ENCODE results near the gene AMN.

AMN gene

GRCh38 chr14:102927878-102928411 lies 5.5 kb downstream of the AMN start:
- no peak for DNase-seq (ENCODE audit: low read depth in 2 of 2)

- peak; percentile 52 to 58 for DNase-seq (ENCODE audit: low read depth in 2 of 2)
These were observed 6.2 kb downstream of the AMN start for GRCh38 chr14:102928412-102929240.

- DNase-seq (ENCODE audit: low read depth in 2 of 2): no peak
These were observed 7.0 kb downstream of the AMN start for GRCh38 chr14:102929241-102930137.

- DNase-seq (ENCODE audit: low read depth in 2 of 2): no peak
These were observed 7.8 kb downstream of the AMN start for GRCh38 chr14:102930138-102930752.

DNA sequence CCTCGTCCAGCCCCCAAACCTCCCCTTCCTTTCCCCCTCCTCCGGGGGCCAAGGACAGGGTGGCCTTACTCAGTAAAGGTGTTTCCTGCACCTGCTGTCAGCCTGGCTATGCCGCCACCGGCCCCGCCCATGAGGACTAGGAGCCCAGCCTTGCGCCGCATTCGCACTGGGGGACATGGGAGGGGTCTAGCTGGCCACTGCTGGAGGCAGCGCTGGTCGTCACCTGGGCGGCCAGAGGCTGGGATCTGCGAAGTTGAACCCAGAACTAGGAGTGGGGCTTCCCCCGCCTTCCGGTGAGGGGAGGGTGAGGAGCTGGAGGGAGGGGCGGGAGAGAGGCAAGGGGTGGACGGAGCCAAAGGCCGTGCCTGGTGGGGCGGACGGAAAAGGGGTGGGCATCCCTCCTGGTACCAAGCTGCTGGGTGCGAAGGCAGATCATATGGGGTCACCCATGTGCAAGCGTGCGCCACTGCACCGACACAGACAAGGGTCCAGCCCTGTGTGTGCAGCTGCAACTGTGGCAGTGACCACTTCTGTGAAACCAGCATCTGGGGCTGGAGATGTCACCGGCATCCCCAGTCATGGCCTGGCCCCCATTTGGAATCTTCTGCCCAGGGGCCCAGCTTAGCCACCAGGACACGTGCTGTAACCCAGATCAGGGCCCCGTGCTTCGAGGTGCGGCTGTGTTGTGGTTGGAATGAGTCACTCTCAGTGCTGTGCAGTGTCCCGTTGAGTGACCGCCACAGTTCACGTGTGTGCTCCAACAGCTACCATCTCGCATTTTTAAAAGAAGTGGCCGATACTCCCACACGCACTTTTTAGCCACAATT lies 8.5 kb downstream of the AMN start:
- no peak for DNase-seq (ENCODE audit: low read depth in 2 of 2)

DNA sequence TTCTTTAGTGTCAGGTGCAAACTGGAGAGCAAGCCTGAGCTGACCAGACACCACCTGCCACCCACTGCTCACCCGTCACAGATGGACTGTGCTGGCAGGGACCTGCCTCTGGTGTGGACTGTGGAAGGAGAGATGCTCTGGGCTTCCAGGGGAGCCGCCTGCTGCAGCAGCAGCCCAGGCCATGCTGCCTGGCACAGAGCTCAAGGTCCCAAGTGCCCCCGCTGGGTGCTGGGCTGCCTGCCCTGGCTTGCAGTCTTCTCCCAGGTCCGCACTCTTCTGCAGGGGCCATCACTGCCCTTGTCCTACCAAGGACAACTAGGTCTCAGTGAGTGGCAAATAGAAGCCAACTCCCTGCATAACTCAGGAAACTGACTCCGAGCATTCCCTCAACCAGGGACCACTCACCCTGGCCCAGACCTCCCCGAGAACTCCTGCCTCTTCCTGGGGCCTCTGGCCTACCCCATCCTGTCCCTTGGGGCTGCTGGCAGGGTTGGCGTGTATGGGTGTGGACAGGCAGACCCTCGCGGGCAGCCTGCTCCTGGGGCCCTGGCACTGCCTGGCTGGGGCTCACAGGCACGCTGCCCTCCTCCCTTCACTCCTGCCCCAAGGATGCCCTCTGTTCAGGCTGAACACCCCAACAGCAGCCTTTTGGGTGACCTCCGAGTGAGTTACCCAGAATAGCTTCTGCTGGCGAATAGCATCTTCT lies 9.3 kb downstream of the AMN start:
- DNase-seq (ENCODE audit: low read depth in 2 of 2): no peak

GRCh38 chr14:102932484-102933248 lies 10.2 kb downstream of the AMN start:
- DNase-seq (ENCODE audit: low read depth in 2 of 2): no peak

- no peak for DNase-seq (ENCODE audit: low read depth in 2 of 2)
These were observed 11.3 kb downstream of the AMN start for GRCh38 chr14:102933618-102934231.

- no peak for DNase-seq (ENCODE audit: low read depth in 2 of 2)
These were observed 13.3 kb downstream of the AMN start for GRCh38 chr14:102935756-102936155.

GRCh38 chr14:102937331-102938175 lies 15.1 kb downstream of the AMN start:
- no peak for DNase-seq (ENCODE audit: low read depth in 2 of 2)

DNA sequence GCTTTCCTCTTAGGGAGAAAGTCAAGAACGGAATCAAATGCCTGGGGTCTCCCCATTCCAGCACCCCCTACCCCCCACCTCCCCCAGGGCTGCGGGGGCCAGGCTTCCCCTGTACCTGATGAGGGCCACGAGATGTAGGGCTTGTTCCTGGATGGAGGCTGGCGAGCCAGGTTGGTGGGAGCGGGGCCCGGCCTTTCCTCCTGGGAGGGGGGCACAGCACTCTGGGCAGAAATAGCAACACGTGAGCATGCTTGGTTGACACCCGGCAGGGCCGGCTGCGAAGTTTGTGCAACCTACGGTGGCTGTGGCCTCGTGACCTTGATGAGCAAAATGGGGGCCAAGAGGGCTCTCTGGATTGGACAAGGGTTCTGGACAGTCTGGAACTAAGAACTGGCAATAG lies 15.7 kb downstream of the AMN start:
- DNase-seq (ENCODE audit: low read depth in 2 of 2): no peak

- no peak for DNase-seq (ENCODE audit: low read depth in 2 of 2)
These were observed 16.9 kb downstream of the AMN start for GRCh38 chr14:102939329-102939728.

DNA sequence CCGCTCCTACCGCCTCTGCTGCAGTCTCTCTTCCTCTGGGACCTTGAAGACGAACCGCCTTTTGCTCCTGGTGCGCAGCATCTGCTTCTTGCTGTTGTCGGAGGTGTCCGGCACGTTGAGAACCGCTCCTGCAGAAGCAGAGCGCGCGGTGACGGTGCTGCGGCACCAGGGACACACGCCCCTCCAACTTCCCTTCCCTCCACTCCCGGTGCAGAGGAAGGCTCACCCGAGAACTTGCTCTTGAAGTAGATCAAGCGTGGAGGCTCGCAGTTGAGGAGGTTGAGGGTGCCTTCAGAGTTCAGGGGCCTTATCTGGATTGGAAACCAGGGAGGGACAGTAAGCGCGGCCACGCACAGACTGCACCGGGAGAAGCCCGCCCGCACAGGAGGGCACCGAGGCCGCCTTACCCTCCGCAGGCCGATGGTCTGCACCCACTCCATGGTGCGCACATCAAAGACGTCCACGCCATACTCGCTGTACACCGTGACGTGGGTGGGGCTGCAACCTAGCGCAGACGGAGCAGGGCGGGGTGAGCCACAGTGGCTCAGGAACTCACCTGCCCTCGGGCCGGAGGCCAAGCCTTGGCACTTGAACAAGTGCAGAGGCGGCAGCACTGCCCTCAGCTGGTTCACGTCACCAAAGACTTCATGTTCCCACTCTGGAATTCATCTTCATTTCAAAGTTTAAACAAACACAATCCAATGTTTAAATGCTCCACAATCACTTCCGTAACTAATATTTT lies 17.5 kb downstream of the AMN start:
- no peak for DNase-seq (ENCODE audit: low read depth in 2 of 2)

- no peak for DNase-seq (ENCODE audit: low read depth in 2 of 2)
These were observed 18.4 kb downstream of the AMN start for GRCh38 chr14:102940729-102941362.

GRCh38 chr14:102941419-102942011 lies 19.1 kb downstream of the AMN start:
- DNase-seq (ENCODE audit: low read depth in 2 of 2): no peak

DNA sequence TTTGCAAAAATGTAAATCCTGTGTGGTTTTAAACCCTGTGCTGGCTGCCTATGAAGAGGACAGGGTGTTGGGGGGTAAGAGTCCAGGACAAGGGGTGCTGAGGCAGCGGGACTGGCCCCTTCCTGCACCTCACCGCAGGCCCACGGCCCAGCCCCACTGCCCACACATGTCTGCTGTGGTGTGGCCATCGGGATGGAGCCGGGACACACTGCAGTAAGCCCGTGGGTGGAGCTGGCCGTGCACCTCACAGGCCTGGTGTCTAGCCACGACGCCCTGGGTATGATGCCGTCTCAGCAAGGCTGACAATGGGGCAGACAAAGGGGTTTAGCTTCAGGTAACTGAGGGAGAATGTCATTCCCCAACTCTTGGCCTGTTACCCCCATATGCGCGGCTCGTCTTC lies 19.6 kb downstream of the AMN start:
- no peak for DNase-seq (ENCODE audit: low read depth in 2 of 2)

GRCh38 chr14:102943454-102943853 lies 21.0 kb downstream of the AMN start:
- no peak for DNase-seq (ENCODE audit: low read depth in 2 of 2)

All from stimulated activated CD8-positive, alpha-beta memory T cell treated with anti-CD3 and anti-CD28 coated beads, Interleukin-15, amount 100 ng/mL, for 48 hours (primary cell).